Activated CD8-positive, alpha-beta T cell treated with anti-CD3 and anti-CD28 coated beads for 36 hours (primary cell): ENCODE measurements around the gene ADAMTS2. TPM values are rescaled to one million over a fixed set of nuclear protein-coding genes. Genes with fewer than 3 reads are reported as not detected.

Source experiments
- ATAC-seq: fragments of 200-7000 bp; cut with Tn5 transposase; one replicate; pipeline ENCODE4 v1.10.0; 2021; ENCODE audit warnings: mild to moderate bottlenecking, moderate library complexity
- CTCF ChIA-PET: fragments of 350-600 bp; sonication (Branson Sonifier 250); formaldehyde crosslinking; loops from one replicate; lab custom pipeline; 2021; ENCODE audit warnings: antibody characterized with exemption; lab: Charles Lee
- POLR2A ChIA-PET: fragments of 350-600 bp; sonication (Branson Sonifier 250); formaldehyde crosslinking; loops from one replicate; lab custom pipeline; 2021; ENCODE audit warnings: antibody characterized with exemption; lab: Charles Lee
- DNase-seq: peaks from one replicate; pipeline ENCODE4 v3.0.0-alpha.2; 2020
- H3K27ac Mint-ChIP-seq: one replicate; pipeline ENCODE4 v1.8.0; 2021; ENCODE audit warnings: mild to moderate bottlenecking, mixed read lengths
- H3K27me3 Mint-ChIP-seq: one replicate; pipeline ENCODE4 v1.8.0; 2021; ENCODE audit warnings: mixed read lengths
- H3K36me3 Mint-ChIP-seq: one replicate; pipeline ENCODE4 v1.8.0; 2021; ENCODE audit warnings: low read depth, mixed read lengths
- H3K4me1 Mint-ChIP-seq: one replicate; pipeline ENCODE4 v1.8.0; 2021; ENCODE audit warnings: low read depth, mixed read lengths
- H3K4me3 Mint-ChIP-seq: one replicate; pipeline ENCODE4 v1.8.0; 2021; ENCODE audit warnings: mild to moderate bottlenecking, moderate library complexity, mixed read lengths
- H3K9me3 Mint-ChIP-seq: one replicate; pipeline ENCODE4 v1.8.0; 2021; ENCODE audit warnings: mixed read lengths
- CTCF ChIP-seq: fragments of 200-600 bp; IDR thresholded peaks from one replicate; pipeline ENCODE4 v1.8.0; 2022; ENCODE audit warnings: antibody characterized with exemption, mild to moderate bottlenecking
- intact Hi-C: fragments of 100-400 bp; cut with micrococcal nuclease; formaldehyde crosslinking; loops from one replicate; pipeline ENCODE4 v1.10.0; 2022
- total RNA-seq, 2 experiments: library from RNA; stranded (reverse); gene quantifications; one replicate each; pipeline ENCODE4 v1.2.3, GENCODE V29; 2021

Gene ADAMTS2
- total RNA-seq, 2 experiments from 2014 or later, result not detected

DNA sequence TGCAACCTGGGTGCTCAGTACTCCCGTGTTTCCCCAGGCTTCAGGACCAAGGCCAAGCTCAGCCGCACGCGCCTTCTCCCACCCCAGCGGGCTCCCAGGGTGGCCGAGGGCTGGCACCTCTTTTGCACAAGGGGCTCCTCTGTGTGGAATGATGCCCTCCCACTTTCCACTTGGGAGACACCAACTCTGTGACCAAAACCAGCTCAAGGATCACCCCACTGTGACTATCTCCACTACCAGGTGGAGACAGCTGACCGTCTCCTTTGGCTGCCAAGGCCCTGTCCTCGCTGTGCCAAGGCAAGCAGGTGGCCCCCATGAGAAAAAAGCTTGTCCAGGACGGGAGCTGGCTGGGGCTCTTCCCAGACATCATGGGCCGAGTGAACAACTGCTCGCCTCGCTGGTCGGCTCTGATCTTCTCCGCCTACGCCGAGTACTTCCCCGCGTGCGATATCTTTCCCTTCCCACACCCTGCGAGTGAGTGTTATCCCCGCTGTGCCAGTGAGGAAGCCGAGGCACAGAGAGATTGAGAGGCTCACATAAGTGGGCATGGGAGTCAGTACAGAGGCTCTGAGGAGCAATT, 152.3 kb downstream of the ADAMTS2 start:
- no peaks in the 10 kb centered on the region for H3K9me3 Mint-ChIP-seq
- intact Hi-C loops, result no loop called here
- TF ChIP-seq CTCF, result no peak
- ATAC-seq, result no peak
- no peaks in the 10 kb centered on the region for H3K27me3 Mint-ChIP-seq
- H3K4me3 Mint-ChIP-seq, result no peak overlapping the region
- H3K4me1 Mint-ChIP-seq, result no peaks in the 10 kb centered on the region
- H3K36me3 Mint-ChIP-seq, result no peaks in the 10 kb centered on the region
- ChIA-PET POLR2A (interaction anchor here (0.6 kb wide), 1 partner anchor 448 kb away, joined by 3 read pairs; no protein-coding TSS in a partner anchor), CTCF (no interaction called here)
- no peak for DNase-seq
- H3K27ac Mint-ChIP-seq, result no peak overlapping the region

DNA sequence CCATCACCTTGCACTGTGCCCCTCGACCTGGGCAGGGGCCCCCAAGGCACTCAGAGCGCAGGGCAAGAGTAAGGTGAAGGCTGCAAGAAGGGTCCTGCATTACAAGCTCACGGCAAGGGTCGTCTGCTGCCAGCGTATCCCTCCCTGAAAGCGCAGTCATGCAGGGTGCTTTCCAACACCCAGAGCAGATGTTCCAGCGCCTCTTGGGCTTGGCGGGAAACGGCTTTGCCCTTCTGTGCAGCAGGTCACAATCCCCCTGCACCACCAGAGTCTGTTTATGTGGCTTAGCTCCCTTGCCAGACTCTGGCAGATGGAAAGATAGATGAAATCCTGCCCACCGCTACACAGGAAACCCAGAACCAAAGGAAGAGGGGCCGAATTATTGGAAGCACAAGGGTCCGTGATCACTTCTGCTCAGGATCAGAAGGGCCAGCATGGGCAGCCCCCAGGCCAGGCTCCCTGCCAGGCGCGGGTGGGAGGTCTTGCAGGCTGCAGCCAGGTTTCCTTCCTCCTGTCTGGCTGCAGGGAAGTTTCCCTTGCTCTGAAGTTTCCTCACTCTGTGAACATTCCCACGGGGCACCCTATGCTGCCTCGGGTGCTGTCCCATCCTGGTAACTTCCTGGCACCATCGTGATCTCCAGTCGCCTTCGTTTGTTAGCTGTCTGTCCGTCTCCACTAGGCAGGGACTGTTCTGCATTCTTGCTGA, 152.9 kb downstream of the ADAMTS2 start:
- POLR2A ChIA-PET, result interaction anchor here (0.6 kb wide), 1 partner anchor 447 kb away, joined by 3 read pairs; no protein-coding TSS in a partner anchor
- Mint-ChIP-seq H3K9me3 (no peaks in the 10 kb centered on the region), H3K36me3 (no peaks in the 10 kb centered on the region), H3K4me3 (no peak overlapping the region), H3K27me3 (no peaks in the 10 kb centered on the region), H3K4me1 (no peaks in the 10 kb centered on the region), H3K27ac (no peak overlapping the region)
- DNase-seq (no peak), ATAC-seq (no peak)
- CTCF ChIA-PET, result no interaction called here
- TF ChIP-seq CTCF, result no peak
- intact Hi-C loops, result no loop called here

DNA sequence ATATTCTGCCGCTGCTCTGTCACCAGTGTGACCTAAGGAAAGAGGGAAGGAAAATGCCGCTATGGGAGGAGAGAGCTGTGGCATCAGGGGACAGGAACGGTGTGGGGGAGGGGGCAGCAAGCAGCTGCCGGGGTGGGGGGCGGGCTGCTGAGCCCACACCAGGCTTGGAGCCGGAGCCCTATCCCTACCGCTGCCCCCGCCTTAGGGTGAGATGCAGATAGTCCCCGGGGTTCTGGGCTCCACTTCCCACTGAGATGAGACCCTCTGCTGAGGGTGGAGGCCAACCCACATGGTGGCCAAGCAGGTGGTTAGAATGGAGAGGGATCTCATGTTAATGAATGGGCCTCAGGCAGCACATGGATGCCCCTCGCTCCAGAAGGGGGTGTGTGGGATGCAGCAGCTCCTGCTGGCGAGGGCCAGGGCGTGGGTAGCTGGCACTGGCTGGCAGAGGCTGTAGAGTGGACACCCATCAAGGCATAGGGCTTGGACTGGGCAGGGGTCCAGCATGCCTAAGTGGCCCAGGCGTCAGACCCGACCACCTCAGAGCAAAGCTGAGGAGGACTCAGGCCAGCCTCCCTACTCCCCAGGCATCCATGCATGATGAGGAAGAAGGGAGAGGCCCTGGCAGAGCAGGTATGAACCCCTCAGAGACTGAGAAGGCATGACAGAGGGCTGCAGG, 153.6 kb downstream of the ADAMTS2 start:
- no peaks in the 10 kb centered on the region for H3K27me3 Mint-ChIP-seq
- no peak overlapping the region for H3K4me3 Mint-ChIP-seq
- intact Hi-C loops, result no loop called here
- H3K27ac Mint-ChIP-seq, result no peak overlapping the region
- no peak for ATAC-seq
- POLR2A ChIA-PET, result no interaction called here
- no peaks in the 10 kb centered on the region for H3K4me1 Mint-ChIP-seq
- no peaks in the 10 kb centered on the region for H3K36me3 Mint-ChIP-seq
- H3K9me3 Mint-ChIP-seq, result no peaks in the 10 kb centered on the region
- no peak for TF ChIP-seq CTCF
- CTCF ChIA-PET, result no interaction called here
- DNase-seq, result no peak

DNA sequence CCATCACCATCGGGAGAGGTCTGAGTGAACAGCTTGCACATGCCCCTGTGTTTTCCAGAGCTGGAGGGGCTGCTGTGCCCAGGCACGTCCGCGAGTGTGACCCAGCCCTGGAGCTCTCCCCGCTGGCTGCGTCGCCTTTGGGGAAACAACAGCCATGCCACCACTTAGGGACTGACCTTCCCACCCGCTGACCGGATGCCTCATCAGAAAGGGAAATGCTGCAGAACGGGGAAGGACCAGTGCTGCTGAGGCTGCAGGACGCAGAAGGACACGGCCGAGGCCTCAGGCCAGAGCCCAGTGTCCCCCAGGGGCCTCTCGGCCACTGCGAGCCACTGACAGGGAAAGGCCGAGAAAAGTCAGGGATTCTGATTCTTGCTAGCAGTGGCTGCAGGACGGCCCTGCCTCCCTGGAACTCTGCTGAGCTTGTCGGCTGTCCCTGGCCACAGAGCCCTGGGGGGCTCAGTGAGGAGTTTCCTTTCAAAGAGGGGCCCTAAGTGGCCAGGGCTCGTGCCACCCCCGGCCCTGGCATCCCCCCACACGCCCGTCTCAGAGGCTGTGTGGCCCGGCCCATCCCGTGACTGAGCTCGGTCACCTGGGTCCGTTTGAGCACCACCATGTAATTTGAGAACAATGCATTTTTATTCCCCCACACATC, 154.3 kb downstream of the ADAMTS2 start:
- no peaks in the 10 kb centered on the region for H3K36me3 Mint-ChIP-seq
- H3K4me3 Mint-ChIP-seq, result no peak overlapping the region
- intact Hi-C loops, result no loop called here
- no peaks in the 10 kb centered on the region for H3K9me3 Mint-ChIP-seq
- CTCF ChIA-PET, result no interaction called here
- ATAC-seq (no peak), DNase-seq (no peak)
- no peak overlapping the region for H3K27ac Mint-ChIP-seq
- H3K4me1 Mint-ChIP-seq, result no peaks in the 10 kb centered on the region
- POLR2A ChIA-PET, result no interaction called here
- H3K27me3 Mint-ChIP-seq, result no peaks in the 10 kb centered on the region
- TF ChIP-seq CTCF, result no peak
